ENCODE results near the gene ALPI. TPM values are rescaled to one million over a fixed set of nuclear protein-coding genes. Genes with fewer than 3 reads are reported as not detected.

The ALPI gene
- total and polyA plus RNA-seq, 9 of the 15 experiments (the other 6 are each of a cell fraction or from before 2014, with no cell fraction given): not detected

DNA sequence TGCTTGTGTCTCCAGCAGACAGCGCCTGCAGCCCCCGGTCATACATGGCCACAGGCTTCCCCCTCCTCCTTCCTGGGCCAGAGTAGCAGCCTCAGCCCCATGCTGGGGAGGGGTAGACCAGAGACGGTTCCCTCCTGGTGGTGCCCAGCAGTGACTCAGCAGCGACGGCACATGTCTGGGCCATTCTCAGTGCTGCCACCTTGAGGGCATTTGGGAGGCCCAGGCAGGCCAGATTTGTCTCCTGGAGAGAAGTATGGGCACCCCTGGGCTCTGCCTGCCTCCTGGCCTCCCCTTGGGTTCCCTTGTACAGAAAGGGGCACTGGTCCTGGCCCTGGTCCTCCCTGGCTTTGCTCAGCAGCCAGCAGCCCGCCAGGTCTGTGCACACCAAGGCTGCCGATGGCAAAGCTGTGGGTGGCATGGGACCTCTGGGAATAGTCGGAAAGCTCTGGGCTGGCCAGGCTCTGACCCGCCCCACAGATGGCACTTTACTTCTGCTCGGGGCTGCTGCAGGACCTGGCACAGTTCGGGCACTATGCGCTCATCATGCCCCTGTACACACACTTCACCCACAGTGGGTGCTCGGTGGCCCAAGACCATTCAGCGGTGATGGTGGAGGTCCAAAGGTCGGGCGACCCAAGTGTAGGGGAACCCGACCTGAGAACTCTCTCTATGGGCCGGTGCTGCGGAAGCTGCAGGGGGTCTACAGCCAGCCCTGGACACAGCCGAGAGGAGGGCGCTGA, 11.4 kb upstream of the ALPI start (continued):
- TF ChIP-seq, protein P1, sequence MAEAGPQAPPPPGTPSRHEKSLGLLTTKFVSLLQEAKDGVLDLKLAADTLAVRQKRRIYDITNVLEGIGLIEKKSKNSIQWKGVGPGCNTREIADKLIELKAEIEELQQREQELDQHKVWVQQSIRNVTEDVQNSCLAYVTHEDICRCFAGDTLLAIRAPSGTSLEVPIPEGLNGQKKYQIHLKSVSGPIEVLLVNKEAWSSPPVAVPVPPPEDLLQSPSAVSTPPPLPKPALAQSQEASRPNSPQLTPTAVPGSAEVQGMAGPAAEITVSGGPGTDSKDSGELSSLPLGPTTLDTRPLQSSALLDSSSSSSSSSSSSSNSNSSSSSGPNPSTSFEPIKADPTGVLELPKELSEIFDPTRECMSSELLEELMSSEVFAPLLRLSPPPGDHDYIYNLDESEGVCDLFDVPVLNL (CRISPR knock-in tag; IDR thresholded peaks at IDR 0.05; ENCODE audit: low read depth): no peak
- TF ChIP-seq, protein P2, sequence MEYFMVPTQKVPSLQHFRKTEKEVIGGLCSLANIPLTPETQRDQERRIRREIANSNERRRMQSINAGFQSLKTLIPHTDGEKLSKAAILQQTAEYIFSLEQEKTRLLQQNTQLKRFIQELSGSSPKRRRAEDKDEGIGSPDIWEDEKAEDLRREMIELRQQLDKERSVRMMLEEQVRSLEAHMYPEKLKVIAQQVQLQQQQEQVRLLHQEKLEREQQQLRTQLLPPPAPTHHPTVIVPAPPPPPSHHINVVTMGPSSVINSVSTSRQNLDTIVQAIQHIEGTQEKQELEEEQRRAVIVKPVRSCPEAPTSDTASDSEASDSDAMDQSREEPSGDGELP (CRISPR knock-in tag; IDR thresholded peaks at IDR 0.05; ENCODE audit: borderline replicate concordance): no peak
- TF ChIP-seq SRSF9 (IDR thresholded peaks at IDR 0.05; ENCODE audit: borderline replicate concordance, low read depth, low read length) (no peak), HCFC1 (IDR thresholded peaks at IDR 0.05; ENCODE audit: low read depth, low read length) (no peak), RAD51 (IDR thresholded peaks at IDR 0.05; ENCODE audit: borderline replicate concordance, low read depth) (no peak), SMARCA4 (IDR thresholded peaks at IDR 0.05) (no peak), TCFL5 (CRISPR knock-in tag; conservative IDR thresholded peaks at IDR 0.05) (no peak), TGIF2 (CRISPR knock-in tag; IDR thresholded peaks at IDR 0.05) (no peak), ARID1B (IDR thresholded peaks at IDR 0.05) (no peak), CC2D1A (IDR thresholded peaks at IDR 0.05) (no peak), NFE2L1 (tag; IDR thresholded peaks at IDR 0.05; ENCODE audit: borderline replicate concordance, low read depth) (no peak), MAFG (tag; conservative IDR thresholded peaks at IDR 0.05) (peak; percentile 65), ZNF76 (CRISPR knock-in tag; IDR thresholded peaks at IDR 0.05; ENCODE audit: borderline replicate concordance) (no peak), C11orf30 (IDR thresholded peaks at IDR 0.05; ENCODE audit: low read depth) (peak; percentile 49), MYC (IDR thresholded peaks at IDR 0.05; ENCODE audit: low read depth, low read length) (peak; percentile 59; the same call in 1 of the 2 replicates), MYC (CRISPR knock-in tag; IDR thresholded peaks at IDR 0.05; ENCODE audit: borderline replicate concordance, low read depth) (no peak), DIDO1 (tag; IDR thresholded peaks at IDR 0.05; ENCODE audit: low read depth) (no peak), CAMTA2 (CRISPR knock-in tag; conservative IDR thresholded peaks at IDR 0.05) (no peak)
- TF ChIP-seq, protein P3, sequence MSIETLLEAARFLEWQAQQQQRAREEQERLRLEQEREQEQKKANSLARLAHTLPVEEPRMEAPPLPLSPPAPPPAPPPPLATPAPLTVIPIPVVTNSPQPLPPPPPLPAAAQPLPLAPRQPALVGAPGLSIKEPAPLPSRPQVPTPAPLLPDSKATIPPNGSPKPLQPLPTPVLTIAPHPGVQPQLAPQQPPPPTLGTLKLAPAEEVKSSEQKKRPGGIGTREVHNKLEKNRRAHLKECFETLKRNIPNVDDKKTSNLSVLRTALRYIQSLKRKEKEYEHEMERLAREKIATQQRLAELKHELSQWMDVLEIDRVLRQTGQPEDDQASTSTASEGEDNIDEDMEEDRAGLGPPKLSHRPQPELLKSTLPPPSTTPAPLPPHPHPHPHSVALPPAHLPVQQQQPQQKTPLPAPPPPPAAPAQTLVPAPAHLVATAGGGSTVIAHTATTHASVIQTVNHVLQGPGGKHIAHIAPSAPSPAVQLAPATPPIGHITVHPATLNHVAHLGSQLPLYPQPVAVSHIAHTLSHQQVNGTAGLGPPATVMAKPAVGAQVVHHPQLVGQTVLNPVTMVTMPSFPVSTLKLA (conservative IDR thresholded peaks at IDR 0.05): 0 out of 4 replicates have a peak, but pooled peaks of 1 of the 2 experiments have one; percentile 26
- TF ChIP-seq, protein P4, sequence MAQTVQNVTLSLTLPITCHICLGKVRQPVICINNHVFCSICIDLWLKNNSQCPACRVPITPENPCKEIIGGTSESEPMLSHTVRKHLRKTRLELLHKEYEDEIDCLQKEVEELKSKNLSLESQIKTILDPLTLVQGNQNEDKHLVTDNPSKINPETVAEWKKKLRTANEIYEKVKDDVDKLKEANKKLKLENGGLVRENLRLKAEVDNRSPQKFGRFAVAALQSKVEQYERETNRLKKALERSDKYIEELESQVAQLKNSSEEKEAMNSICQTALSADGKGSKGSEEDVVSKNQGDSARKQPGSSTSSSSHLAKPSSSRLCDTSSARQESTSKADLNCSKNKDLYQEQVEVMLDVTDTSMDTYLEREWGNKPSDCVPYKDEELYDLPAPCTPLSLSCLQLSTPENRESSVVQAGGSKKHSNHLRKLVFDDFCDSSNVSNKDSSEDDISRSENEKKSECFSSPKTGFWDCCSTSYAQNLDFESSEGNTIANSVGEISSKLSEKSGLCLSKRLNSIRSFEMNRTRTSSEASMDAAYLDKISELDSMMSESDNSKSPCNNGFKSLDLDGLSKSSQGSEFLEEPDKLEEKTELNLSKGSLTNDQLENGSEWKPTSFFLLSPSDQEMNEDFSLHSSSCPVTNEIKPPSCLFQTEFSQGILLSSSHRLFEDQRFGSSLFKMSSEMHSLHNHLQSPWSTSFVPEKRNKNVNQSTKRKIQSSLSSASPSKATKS (CRISPR knock-in tag; IDR thresholded peaks at IDR 0.05): no peak

All from K562 (cell line).